ENCODE data around the gene COX6B1.
A peak's percentile ranks its signal among the peaks of the same experiment; 100 is the strongest.
"Not testable (repeated sequence)": the region's sequence is repeated elsewhere in the genome, so short reads cannot be mapped to it uniquely, and the experiment has no call there.

COX6B1 gene

DNA sequence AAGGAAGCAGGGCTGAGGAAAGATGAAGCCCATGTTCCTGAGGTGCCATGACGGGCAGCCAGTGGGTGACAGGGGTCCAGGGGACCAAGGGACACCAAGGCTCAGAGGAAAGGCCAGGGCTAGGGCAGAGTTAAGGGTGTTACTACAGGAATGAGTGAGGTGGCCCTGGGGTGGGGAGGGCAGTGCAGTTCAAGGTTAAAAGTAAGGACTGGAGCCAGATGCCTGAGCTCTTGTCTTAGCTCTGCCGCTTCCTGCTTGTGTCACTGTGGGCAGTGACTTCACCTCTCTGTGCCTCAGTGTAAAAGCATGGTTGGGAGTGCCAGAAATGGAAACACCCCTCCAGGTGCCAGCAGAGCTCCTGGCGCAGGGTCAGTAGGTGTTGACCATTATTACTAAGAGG is 11.5 kb upstream of the COX6B1 start:
- DNase-seq: no peak

DNA sequence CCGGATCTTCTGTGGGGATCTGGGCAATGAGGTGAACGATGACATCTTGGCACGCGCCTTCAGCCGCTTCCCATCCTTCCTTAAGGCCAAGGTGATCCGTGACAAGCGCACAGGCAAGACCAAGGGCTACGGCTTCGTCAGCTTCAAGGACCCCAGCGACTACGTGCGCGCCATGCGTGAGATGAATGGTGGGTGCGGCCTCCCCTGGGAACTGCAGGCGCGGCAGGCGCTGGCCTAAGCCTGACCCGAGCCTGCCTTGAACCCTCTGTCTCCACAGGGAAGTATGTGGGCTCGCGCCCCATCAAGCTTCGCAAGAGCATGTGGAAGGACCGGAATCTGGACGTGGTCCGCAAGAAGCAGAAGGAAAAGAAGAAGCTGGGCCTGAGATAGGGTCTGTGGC is 11.0 kb upstream of the COX6B1 start:
- DNase-seq: no peak

DNA sequence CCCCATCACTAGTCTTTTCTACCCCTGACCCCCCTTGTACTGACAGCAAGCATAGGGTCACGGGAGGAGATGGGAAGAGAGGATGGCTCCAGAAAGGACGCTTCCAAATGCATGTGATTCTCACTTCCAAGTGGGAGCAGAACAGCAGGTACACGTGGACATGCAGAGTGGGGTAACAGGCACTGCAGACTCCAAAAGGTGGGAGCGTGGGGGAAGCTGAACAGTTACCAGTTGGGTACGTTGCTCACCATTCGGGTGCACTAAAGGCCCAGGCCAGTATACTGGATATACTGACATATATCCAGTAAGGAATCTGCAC is 8.8 kb upstream of the COX6B1 start:
- DNase-seq: peak in 1 of 2 experiments; percentile 45

DNA sequence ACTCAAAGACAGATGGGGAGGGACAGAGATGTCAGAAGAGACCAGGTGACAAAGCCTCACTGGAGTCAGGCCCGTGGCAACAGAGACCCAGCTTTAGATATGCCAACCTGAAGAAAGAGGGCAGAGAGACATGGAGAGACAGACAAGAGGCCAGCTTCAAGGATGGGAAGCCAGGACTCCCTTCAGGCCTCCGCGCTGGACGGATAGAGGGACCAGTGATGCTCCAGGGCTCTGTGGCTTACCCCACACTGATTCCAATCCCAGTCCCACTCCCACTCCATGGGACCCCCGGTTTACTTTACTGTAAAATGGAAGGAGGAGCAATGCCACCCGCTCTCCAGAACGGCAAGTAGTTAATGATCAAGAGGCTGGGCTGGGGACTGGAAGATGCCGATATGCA is 8.3 kb upstream of the COX6B1 start:
- no peak for DNase-seq

DNA sequence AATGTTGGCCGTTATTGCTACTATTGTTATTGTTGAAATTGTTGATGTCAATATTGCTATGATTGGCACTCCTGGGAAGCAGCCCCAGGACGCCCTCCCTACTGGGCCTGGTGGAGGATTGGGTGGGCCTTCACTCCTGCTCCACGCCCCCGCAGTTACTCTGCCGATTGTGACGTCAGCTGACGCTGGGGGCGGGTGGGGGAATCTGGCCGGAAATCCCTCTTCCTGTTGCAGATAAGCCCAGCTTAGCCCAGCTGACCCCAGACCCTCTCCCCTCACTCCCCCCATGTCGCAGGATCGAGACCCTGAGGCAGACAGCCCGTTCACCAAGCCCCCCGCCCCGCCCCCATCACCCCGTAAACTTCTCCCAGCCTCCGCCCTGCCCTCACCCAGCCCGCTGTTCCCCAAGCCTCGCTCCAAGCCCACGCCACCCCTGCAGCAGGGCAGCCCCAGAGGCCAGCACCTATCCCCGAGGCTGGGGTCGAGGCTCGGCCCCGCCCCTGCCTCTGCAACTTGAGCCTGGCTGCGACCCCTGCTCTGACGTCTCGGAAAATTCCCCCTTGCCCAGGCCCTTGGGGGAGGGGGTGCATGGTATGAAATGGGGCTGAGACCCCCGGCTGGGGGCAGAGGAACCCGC is 6.5 kb upstream of the COX6B1 start, which contains the start of gene ETV2:
TSS of gene ETV2 (plus strand) at position 231 of the 637 bp plus-strand sequence. CDS start 716 bp downstream, outside the sequence.
- no peak for DNase-seq

DNA sequence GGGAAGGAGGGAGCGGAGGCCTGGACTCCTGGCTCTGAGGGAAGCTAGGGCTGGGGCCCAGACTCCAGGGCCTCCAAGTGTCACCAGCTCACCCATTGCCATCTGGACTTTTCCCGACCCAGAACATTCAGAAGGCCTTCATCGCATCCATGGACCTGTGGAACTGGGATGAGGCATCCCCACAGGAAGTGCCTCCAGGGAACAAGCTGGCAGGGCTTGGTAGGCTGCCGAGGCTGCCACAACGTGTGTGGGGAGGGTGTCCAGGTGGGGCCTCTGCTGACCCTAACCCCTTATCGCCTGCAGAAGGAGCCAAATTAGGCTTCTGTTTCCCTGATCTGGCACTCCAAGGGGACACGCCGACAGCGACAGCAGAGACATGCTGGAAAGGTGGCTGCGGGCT is 5.8 kb upstream of the COX6B1 start:
- DNase-seq: no peak

DNA sequence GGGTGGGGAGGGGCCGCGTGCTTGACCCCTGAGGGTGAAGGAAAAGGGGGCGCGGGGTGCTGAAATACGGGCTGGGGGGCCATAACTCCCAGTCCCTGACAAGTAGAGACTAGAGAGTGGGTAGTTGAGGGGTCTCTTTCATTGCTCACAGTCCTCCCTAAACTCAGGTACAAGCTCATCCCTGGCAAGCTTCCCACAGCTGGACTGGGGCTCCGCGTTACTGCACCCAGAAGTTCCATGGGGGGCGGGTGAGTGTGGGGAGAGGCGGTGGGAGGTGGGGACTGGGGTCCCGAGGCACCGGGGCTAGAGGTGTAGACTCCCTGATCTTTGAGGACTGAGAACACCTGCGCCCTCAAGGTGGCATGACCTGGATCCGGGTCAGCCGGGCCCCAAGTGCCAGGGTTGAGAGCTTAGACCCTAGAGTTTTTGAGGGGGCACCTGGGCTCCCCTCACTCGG is 5.3 kb upstream of the COX6B1 start:
- no peak for DNase-seq

DNA sequence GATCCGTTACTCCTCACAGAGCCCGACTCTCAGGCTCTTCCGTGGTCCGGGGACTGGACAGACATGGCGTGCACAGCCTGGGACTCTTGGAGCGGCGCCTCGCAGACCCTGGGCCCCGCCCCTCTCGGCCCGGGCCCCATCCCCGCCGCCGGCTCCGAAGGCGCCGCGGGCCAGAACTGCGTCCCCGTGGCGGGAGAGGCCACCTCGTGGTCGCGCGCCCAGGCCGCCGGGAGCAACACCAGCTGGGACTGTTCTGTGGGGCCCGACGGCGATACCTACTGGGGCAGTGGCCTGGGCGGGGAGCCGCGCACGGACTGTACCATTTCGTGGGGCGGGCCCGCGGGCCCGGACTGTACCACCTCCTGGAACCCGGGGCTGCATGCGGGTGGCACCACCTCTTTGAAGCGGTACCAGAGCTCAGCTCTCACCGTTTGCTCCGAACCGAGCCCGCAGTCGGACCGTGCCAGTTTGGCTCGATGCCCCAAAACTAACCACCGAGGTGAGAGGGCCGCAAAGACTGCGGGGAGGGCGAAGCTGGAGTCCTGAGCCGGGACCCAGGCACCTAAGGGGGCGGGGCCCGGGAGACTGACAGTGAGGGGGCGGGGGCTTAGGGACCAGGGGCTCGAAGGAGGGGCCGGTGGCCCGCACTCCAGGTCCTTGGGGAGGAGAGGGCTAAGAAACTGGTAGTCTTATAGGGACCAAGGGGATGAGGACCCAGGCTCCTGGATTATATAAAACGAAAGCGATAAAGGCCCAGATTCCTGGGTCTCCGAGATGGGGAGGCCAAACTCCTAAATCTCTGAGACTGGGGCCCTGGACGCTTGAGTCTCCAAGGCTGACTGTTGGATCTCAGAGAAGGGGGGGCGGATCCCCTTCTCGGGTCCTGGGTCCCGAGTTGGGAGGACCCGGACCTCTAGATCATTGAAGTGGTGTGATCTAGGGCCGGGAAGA is 4.6 kb upstream of the COX6B1 start:
- DNase-seq: peak; percentile 88 to 94

DNA sequence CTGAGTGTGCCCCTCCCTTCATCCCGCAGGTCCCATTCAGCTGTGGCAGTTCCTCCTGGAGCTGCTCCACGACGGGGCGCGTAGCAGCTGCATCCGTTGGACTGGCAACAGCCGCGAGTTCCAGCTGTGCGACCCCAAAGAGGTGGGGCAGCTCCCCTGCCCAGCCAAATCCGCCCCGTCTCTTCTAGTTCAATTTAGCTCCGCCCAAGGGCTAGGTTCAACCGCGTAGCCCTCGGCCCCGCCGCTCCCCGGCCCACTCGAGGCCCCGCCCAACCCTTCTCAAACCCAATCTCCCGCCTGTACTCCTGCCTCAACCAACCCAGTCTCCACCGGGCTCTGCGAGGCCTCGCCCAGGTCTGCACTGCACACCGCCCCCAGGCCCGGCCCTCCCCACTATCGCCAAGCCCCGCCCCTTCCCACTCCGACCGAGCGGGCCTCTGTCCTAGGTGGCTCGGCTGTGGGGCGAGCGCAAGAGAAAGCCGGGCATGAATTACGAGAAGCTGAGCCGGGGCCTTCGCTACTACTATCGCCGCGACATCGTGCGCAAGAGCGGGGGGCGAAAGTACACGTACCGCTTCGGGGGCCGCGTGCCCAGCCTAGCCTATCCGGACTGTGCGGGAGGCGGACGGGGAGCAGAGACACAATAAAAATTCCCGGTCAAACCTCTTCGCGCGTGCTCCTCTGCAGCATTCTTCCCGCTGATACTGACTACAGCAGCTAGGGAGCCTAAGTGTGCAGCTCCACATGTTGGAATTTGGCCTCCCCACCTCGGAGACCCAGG is 3.7 kb upstream of the COX6B1 start:
- peak; percentile 77 to 84 for DNase-seq

DNA sequence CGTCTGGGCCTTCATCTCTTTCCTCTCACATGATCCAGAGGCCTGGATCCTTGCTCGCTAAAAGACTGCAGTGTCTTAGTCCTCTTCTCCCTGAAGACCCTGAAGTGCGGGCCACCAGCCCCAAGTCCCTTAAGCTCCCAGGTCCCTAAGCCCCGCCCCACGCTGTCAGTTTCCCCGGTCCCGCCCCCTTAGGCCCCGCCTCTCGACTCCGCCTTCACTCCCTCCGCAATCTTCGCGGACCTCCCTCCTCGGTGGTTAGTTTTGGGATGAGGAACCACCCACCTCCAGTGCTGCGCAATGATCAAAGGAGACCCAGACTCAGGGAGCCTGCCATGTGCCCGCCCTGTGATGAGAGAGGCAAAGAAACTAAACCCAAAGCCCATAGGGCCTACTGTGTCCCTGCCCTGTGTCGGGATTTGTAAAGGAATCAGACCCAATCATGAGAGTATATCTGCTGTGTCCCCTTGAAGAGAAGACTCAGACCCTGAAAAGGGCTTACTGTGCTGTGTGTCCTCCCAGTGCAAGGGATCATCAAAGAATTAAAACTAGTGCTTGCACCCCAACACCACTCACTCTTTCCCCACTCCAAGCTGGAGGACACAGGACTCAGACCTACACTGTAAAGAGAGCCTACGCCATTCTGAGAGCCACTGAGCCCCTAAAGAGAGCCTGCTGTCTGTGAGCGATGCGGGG is 3.0 kb upstream of the COX6B1 start:
- peak in 1 of 2 experiments; percentile 34 for DNase-seq

DNA sequence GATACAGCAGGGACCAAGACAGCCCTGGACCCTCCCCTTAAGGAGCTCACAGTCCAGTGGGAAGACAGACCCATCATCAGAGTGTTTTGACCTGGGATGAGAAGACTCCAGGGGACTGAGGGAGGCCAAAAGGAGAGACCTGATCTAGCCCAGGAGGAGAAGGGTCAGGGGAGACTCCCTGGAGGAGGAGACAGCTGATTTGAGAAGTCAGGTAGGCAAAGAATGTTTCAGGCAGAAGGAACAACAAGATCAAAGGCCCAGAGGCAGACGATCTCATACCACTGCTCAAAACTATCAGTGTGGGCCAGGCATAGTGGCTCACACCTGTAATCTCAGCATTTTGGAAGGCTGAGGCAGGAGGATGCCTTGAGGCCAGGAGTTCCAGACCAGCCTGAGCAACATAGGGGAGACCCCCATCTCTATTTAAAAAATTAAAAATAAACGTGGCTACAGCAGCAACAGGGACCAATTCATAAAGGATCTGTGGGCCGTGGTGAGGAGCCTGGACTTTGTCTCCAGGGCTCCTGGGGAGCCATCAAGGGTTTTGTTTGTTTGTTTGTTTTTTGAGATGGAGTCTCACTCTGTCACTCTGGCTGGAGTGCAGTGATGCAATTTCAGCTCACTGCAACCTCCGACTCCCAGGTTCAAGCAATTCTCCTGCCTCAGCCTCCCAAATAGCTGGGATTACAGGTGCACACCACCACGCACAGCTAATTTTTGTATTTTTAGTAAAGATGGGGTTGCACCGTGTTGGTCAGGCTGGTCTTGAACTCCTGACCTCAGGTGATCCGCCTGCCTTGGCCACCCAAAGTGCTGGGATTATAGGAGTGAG is 2.2 kb upstream of the COX6B1 start:
- no peak for DNase-seq

DNA sequence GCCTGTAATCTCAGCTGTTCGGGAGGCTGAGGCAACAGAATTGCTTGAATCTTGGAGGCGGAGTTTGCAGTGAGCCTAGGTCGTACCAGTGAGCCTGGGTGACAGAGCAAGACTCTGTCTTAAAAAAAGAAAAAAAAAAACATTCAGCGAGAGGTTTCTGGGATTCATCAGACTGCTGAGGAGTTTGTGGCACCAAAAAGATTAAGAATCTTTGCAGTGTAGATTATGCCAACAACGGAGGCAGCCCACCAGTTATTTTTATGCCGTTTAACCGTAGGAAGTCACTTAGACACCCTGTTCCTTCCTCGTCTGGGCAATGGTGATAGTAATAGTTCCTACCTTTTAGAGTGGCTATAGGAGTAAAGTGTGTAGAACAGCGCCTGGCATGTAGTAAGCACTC is 2.5 kb downstream of the COX6B1 start:
- DNase-seq: no peak

DNA sequence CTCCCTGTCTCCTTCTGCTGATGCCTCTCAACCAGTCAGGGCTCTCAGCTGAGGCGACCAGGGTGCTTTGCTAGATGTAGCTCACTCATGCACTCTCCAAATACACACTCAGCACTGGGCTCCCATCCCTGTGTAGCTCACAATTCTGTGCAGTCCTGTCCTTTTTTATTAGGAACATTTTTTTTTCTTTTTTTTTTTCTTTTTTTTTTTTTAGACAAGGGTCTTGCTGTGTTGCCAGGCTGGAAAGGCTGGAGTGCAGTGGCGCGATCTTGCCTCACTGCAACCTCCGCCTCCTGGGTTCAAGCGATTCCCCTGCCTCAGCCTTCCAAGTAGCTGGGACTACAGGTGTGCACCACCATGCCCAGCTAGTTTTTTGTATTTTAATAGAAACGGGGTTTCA is 6.7 kb downstream of the COX6B1 start:
- DNase-seq: not testable (repeated sequence)

DNA sequence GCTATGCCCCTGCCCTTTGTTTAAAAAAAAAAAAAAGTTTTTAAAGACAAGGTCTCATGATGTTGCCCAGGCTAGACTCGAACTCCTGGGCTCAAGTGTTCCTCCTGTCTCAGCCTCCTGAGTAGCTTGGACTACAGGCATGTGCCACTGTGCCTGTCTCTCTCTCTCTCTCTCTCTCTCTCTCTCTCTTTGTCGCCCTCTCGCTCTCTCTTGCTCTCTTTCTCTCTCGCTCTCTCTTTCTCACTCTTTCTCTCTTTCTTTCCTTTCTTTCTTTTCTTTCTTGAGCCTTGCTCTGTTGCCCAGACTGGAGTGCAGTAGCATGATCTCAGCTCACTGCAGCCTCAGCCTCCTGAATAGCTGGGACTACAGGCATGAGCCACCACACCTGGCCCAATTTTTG is 7.5 kb downstream of the COX6B1 start:
- no peak for DNase-seq

DNA sequence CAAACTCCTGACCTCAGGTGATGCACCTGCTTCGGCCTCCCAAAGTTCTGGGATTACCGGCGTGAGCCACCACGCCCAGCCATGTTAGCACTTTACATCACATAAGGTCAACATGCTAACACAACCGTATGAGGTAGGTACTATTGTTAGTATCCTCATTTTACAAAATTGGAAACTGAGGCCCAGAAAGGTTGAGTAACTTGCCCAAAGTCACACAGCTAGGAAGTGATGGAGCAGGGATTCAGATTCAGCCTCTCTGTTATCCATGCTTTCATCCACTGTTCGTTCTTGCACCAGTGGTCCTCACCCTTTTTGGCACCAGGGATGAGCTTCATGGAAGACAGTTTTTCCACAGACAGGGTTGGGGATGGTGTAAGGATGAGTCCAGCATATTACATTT is 8.6 kb downstream of the COX6B1 start:
- no peak for DNase-seq

DNA sequence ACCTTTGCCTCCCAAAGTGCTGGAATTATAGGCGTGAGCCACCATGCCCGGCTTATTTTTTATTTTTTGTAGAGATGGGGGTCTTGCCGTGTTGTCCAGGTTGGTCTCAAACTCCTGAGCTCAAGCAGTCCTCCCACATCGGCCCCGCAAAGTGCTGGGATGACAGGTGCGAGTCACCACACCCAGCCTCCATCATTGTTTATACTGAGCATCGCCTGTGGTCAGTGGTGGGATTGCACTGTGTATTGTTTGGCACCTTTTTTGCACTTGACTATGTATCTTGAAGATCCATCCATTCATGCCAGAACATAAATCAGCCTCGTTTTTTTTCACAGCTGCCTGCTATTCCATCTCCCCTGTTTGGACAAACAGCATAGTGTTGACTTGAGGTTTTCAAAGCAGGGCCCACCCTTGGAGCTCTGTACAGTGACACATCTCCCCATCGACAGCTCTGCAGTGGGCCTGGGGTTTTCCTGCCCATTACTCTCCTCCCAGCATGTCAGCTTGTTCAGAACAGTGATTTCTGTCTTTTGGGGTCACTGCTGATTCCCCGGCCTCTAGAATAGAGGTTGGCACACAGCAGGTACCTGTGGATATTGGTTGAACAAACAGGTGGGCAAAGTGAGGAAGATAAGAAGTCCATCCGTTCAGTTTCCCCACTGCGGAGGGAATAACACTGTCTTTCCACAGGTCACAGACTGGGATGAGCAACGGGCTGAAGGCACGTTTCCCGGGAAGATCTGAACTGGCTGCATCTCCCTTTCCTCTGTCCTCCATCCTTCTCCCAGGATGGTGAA is 10.0 kb downstream of the COX6B1 start:
- no peak for DNase-seq

DNA sequence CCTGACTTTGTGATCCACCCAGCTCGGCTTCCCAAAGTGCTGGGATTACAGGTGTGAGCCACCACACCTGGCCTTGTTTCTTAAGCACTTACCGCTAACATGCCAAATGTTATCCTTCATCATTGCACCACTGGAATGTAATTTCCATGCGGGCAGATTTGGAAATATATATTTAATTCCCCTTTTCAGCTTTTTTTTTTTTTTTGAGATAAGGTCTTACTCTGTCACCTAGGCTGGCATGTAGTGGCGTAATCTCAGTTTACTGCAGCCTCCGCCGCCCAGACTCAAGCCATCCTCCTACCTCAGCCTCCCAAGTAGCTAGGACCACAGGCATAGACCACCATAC is 13.8 kb downstream of the COX6B1 start:
- no peak for DNase-seq

DNA sequence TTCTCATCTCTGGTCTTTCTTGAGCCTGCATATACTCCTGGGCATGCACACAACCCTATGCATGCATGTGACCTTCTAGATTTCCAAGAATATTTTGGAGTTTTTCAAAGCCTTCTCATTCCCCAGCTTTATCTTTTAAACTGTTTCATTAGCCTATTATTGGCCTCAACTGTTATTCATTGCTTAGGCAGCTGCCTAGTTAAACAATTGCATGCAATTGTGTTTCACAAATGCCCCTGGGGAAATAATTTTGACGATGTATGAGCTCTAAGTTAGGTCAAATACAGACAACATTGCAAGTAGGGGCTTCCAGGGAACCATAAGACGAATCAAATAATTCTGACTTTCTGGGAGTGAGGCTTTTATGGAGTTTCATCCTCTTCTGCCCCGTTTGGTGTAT is 15.9 kb downstream of the COX6B1 start:
- DNase-seq: no peak

DNA sequence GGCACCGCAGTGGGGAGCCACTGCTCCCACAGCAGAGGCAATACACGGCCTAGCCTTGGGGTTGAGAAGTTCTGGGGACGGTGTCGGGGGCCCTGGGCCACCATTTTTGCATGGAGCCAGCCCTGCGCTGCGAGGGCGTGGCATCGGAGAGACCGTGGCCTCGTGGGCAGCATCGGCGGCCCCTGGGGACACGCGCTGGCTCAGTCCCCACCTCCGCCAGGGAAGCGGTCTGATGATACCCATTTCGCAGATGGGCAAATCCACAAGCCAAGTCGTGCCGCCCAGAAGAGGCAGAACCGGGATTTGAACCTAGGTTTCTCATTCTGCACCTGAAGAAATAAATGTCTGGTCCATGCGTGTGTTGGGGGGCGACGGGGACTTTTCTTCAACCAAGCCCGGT is 17.0 kb downstream of the COX6B1 start:
- no peak for DNase-seq

DNA sequence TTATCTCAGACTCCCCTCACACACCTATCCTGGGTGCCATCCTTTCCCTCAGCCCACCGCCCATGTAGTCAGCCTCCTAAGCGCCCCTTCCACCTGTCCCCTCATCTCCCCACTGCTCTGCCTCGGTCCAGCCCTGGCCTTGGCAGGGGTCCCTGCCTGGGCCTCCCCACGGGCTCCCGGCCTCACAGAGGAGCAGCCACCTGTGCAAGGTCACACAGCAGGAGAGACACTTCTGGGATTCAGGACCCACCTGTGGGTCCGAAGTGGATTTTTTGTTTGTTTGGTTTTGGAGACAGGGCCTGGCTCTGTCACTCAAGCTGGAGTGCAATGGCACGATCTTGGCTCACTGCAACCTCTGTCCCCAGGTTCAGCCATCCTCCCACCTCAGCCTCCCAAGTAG is 17.5 kb downstream of the COX6B1 start:
- no peak for DNase-seq

DNA sequence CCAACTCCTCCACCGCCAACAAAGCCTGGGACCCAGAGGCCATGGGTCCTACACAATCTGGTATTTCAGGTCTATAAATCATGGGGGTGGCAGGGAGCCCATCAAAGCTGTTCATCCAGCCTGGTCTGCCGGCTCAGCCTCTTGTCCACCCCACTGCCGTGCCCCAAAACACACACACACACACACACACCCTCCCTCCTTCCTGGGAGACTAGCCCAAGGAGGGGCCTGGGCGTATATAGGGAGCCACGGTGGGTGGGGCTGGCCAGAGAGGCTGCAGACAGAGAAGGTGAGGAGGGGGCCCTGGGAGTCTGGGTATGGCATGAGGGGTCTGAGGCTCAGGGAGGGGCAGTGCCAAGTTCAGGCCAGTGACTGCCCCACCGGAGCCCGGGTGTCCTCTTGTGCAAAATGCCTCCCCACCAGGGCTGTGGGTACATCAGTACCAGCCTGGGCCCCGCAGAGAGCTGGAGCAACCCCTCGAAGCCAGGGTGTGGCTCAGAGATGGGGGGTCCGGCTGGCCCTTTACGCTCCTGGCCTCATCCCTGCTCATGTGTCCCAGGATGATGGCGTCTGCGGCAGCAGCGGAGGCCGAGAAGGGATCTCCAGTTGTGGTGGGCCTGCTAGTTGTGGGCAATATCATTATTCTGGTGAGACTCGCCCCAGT is 18.3 kb downstream of the COX6B1 start, which contains the start of gene UPK1A:
TSS of gene UPK1A (plus strand) at position 267 of the 663 bp plus-strand sequence. CDS start at position 563, 296 bp downstream.
- DNase-seq: no peak

All from NCI-H524 (cell line).